GM21619 (cell line): ENCODE measurements around the gene RFC2.
"Not testable (repeated sequence)": the region's sequence is repeated elsewhere in the genome, so short reads cannot be mapped to it uniquely, and the experiment has no call there.

ENCODE experiments used
- ATAC-seq: cut with Tn5 transposase; IDR thresholded peaks from one replicate; pipeline ENCODE4 v1.9.1; 2021; ENCODE audit not compliant: unreplicated experiment

RFC2 gene

GRCh38 chr7:74219416-74219815, 34.8 kb downstream of the RFC2 start:
- ATAC-seq = no peak

- no peak for ATAC-seq
Measured at GRCh38 chr7:74218343-74218698, 35.9 kb downstream of the RFC2 start.

GRCh38 chr7:74217455-74218342, 36.5 kb downstream of the RFC2 start:
- peak; percentile 52 for ATAC-seq

GRCh38 chr7:74216361-74216761, 37.8 kb downstream of the RFC2 start:
- no peak for ATAC-seq

- no peak for ATAC-seq
Measured at GRCh38 chr7:74215921-74216320, 38.3 kb downstream of the RFC2 start.

- ATAC-seq = no peak
Measured at GRCh38 chr7:74214816-74215630, 39.2 kb downstream of the RFC2 start.

- no peak for ATAC-seq
Measured at GRCh38 chr7:74212661-74213060, 41.5 kb downstream of the RFC2 start.

GRCh38 chr7:74208241-74208640, 46.0 kb downstream of the RFC2 start:
- not testable (repeated sequence) for ATAC-seq

- no peak for ATAC-seq
Measured at GRCh38 chr7:74207586-74207985, 46.6 kb downstream of the RFC2 start.

GRCh38 chr7:74206589-74207120, 47.5 kb downstream of the RFC2 start:
- no peak for ATAC-seq

- not testable (repeated sequence) for ATAC-seq
Measured at GRCh38 chr7:74206052-74206451, 48.1 kb downstream of the RFC2 start.

GRCh38 chr7:74203956-74204618, 50.1 kb downstream of the RFC2 start:
- ATAC-seq = no peak

GRCh38 chr7:74202841-74203556, 51.2 kb downstream of the RFC2 start:
- ATAC-seq = no peak

- no peak for ATAC-seq
Measured at GRCh38 chr7:74199551-74200355, 54.4 kb downstream of the RFC2 start.

- no peak for ATAC-seq
Measured at GRCh38 chr7:74197449-74198124, 56.6 kb downstream of the RFC2 start.

GRCh38 chr7:74195968-74196654, 58.1 kb downstream of the RFC2 start:
- ATAC-seq = not testable (repeated sequence)

- ATAC-seq = not testable (repeated sequence)
Measured at GRCh38 chr7:74195139-74195860, 58.9 kb downstream of the RFC2 start.

GRCh38 chr7:74194686-74195085, 59.5 kb downstream of the RFC2 start:
- no peak for ATAC-seq
